GM12865 (cell line): Measurements from ENCODE around the gene CDKN2C.

Experiments used
- DNase-seq: peaks from one replicate; pipeline ENCODE4 v3.0.0; 2010; ENCODE audit warnings: low read depth
- H3K4me3 ChIP-seq: 2 replicates; pipeline ENCODE4 v1.5.1; 2011; ENCODE audit warnings: mild to moderate bottlenecking, low read depth, low read length, control low read depth
- CTCF ChIP-seq: IDR thresholded peaks from 2 replicates; pipeline ENCODE4 v1.5.1; 2011; ENCODE audit warnings: low read length, control low read depth, low read depth, inconsistent platforms; ENCODE audit not compliant: insufficient read depth; ENCODE audit errors: missing control alignments

CDKN2C gene

GRCh38 chr1:50969611-50970508 is at the start of gene CDKN2C:
CDKN2C (plus strand) TSS chr1:50970245; CDS start chr1:50970369, 124 bp downstream.
- peak; percentile 77 for DNase-seq
- H3K4me3 ChIP-seq: peak within 1 kb of the TSS; percentile 79
- TF ChIP-seq CTCF: no peak

GRCh38 chr1:50920409-50920808 is 49.6 kb upstream of the CDKN2C start:
- no peak overlapping the region for H3K4me3 ChIP-seq
- TF ChIP-seq CTCF: no peak
- no peak for DNase-seq

GRCh38 chr1:50921029-50921428 is 49.0 kb upstream of the CDKN2C start:
- no peak for DNase-seq
- H3K4me3 ChIP-seq: no peak overlapping the region
- TF ChIP-seq CTCF: no peak

- H3K4me3 ChIP-seq: no peak overlapping the region
- no peak for TF ChIP-seq CTCF
- DNase-seq: no peak
Observed at GRCh38 chr1:50923564-50923963, 46.5 kb upstream of the CDKN2C start.

- TF ChIP-seq CTCF: peak; percentile 30
Observed at GRCh38 chr1:50929376-50929958, 40.6 kb upstream of the CDKN2C start.

GRCh38 chr1:50930193-50930592 is 39.9 kb upstream of the CDKN2C start:
- peak; percentile 49 for DNase-seq
- no peak overlapping the region for H3K4me3 ChIP-seq
- no peak for TF ChIP-seq CTCF

More at GRCh38 chr1:50929376-50929958, 40.6 kb upstream of the CDKN2C start:
- peak; percentile 27 for DNase-seq
- no peak overlapping the region for H3K4me3 ChIP-seq
